HG02678 (cell line): ENCODE measurements around the gene MLEC.
A peak's percentile ranks its signal among the peaks of the same experiment; 100 is the strongest.
"Not testable (repeated sequence)": the region's sequence is repeated elsewhere in the genome, so short reads cannot be mapped to it uniquely, and the experiment has no call there.

Experiments
- ATAC-seq: cut with Tn5 transposase; IDR thresholded peaks from one replicate; pipeline ENCODE4 v1.9.1; 2021; ENCODE audit warnings: mild to moderate bottlenecking, moderate library complexity; ENCODE audit not compliant: unreplicated experiment

The MLEC gene

GRCh38 chr12:120662879-120663278 is 24.1 kb upstream of the MLEC start:
- peak; percentile 74 for ATAC-seq

GRCh38 chr12:120663741-120664140 is 23.2 kb upstream of the MLEC start:
- ATAC-seq = no peak

GRCh38 chr12:120666571-120667390 is 20.2 kb upstream of the MLEC start:
- no peak for ATAC-seq

GRCh38 chr12:120668091-120668867 is 18.7 kb upstream of the MLEC start:
- ATAC-seq = no peak

GRCh38 chr12:120668868-120669840 is 17.8 kb upstream of the MLEC start:
- ATAC-seq = peak; percentile 52

GRCh38 chr12:120670237-120670636 is 16.7 kb upstream of the MLEC start:
- ATAC-seq = not testable (repeated sequence)

GRCh38 chr12:120670667-120671066 is 16.3 kb upstream of the MLEC start:
- ATAC-seq = no peak

GRCh38 chr12:120674097-120674636 is 12.8 kb upstream of the MLEC start:
- no peak for ATAC-seq

- peak; percentile 52 for ATAC-seq
These were observed 9.0 kb upstream of the MLEC start for GRCh38 chr12:120677765-120678473.

GRCh38 chr12:120678572-120678971 is 8.4 kb upstream of the MLEC start:
- peak; percentile 4 for ATAC-seq

- no peak for ATAC-seq
These were observed 6.7 kb upstream of the MLEC start for GRCh38 chr12:120680165-120680738.

GRCh38 chr12:120684523-120684932 is 2.4 kb upstream of the MLEC start:
- ATAC-seq = no peak

GRCh38 chr12:120685522-120685921 is 1.4 kb upstream of the MLEC start:
- no peak for ATAC-seq

GRCh38 chr12:120686151-120686689 is 729 bp upstream of the MLEC start:
- ATAC-seq = peak; percentile 72

GRCh38 chr12:120687578-120688289 is 785 bp downstream of the MLEC start:
- ATAC-seq = no peak

GRCh38 chr12:120688527-120689071 is 1.6 kb downstream of the MLEC start:
- no peak for ATAC-seq

- no peak for ATAC-seq
These were observed 2.6 kb downstream of the MLEC start for GRCh38 chr12:120689397-120690082.

- no peak for ATAC-seq
These were observed 3.1 kb downstream of the MLEC start for GRCh38 chr12:120690083-120690450.
